GM12891 (cell line): ENCODE data around the gene MUC20.
"Not testable (repeated sequence)": the region's sequence is repeated elsewhere in the genome, so short reads cannot be mapped to it uniquely, and the experiment has no call there.

Experiments used
- DNase-seq: peaks from one replicate; pipeline ENCODE4 v3.0.0; 2011; ENCODE audit warnings: low spot score; ENCODE audit not compliant: insufficient read length
- FAIRE-seq: peaks from 2 replicates; lab custom pipeline; 2011; peaks lifted over from hg19 to GRCh38; lab: Jason Lieb, UNC
- PAX5 ChIP-seq: IDR thresholded peaks from 2 replicates; pipeline ENCODE4 v1.6.1; 2011; ENCODE audit warnings: low read length, moderate library complexity, mild to moderate bottlenecking; ENCODE audit not compliant: insufficient read depth, severe bottlenecking
- POLR2A ChIP-seq: IDR thresholded peaks from 2 replicates; pipeline ENCODE4 v1.6.1; 2011; ENCODE audit warnings: low read depth, low read length, control low read depth
- POLR2AphosphoS5 ChIP-seq: IDR thresholded peaks from 2 replicates; pipeline ENCODE4 v1.6.1; 2011; ENCODE audit warnings: low read depth, low read length, control low read depth
- POU2F2 ChIP-seq: IDR thresholded peaks from 2 replicates; pipeline ENCODE4 v1.6.1; 2011; ENCODE audit warnings: low read depth, mild to moderate bottlenecking, control low read depth, low read length, moderate library complexity
- SPI1 ChIP-seq: IDR thresholded peaks from 2 replicates; pipeline ENCODE4 v1.6.1; 2011; ENCODE audit warnings: low read depth, low read length, control low read depth
- TAF1 ChIP-seq: IDR thresholded peaks from 2 replicates; pipeline ENCODE4 v1.6.1; 2011; ENCODE audit warnings: low read depth, low read length, control low read depth

The MUC20 gene

DNA sequence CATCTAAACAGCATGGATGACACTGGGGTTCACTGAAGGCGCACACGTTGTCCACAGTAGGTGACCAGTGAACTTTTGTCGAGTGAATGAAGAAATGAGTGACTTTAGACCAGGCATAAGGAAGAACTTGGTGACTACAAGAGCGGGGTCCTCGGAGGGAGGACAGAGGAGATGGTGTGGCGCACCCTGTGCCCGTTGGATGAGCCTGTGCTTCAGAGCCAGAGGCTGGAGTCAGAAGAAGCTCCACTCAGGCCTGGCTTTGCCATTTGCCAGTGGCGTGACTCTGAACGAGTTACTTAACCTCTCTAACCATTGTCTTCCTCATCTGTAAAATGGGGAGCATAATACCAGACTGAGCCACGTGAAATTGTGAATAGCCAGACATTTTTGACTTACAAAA, 48.8 kb downstream of the MUC20 start:
- DNase-seq, result no peak
- TF ChIP-seq POLR2AphosphoS5, result no peak
- no peak for TF ChIP-seq PAX5
- no peak for TF ChIP-seq POU2F2
- no peak for TF ChIP-seq SPI1
- no peak for TF ChIP-seq TAF1
- no peak for TF ChIP-seq POLR2A
- no peak for FAIRE-seq

GRCh38 chr3:195770081-195770840, 49.5 kb downstream of the MUC20 start:
- DNase-seq (no peak), FAIRE-seq (no peak)
- TF ChIP-seq TAF1 (no peak), POLR2AphosphoS5 (no peak), PAX5 (no peak), SPI1 (no peak), POU2F2 (no peak), POLR2A (no peak)

DNA sequence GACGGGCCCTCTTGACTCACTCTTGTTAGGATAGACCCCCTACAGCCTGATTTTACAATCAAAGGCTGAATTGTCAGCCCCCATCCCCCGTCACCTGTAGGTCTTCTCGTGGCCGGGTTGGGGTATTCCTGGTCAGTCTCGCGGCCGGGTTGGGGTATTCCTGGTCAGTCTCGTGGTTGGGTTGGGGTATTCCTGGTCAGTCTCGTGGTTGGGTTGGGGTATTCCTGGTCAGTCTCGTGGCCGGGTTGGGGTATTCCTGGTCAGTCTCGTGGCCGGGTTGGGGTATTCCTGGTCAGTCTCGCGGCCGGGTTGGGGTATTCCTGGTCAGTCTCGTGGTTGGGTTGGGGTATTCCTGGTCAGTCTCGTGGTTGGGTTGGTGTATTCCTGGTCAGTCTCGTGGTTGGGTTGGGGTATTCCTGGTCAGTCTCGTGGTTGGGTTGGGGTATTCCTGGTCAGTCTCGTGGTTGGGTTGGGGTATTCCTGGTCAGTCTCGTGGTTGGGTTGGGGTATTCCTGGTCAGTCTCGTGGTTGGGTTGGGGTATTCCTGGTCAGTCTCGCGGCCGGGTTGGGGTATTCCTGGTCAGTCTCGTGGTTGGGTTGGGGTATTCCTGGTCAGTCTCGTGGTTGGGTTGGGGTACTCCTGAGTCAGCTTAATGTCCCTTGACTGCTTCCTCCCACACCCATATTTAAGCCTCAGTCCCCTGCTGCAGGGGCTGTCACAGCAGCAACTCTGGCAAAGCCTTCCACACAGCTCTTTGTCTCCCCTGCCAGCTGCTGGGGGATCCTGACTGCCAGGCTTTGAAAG, 50.3 kb downstream of the MUC20 start:
- DNase-seq, FAIRE-seq: not testable (repeated sequence)

- no peak for TF ChIP-seq SPI1
- no peak for TF ChIP-seq POLR2A
- no peak for TF ChIP-seq POU2F2
- no peak for TF ChIP-seq TAF1
- TF ChIP-seq PAX5, result no peak
- TF ChIP-seq POLR2AphosphoS5, result no peak
- FAIRE-seq (no peak), DNase-seq (no peak)
These were observed 51.0 kb downstream of the MUC20 start for GRCh38 chr3:195771646-195772300.

- FAIRE-seq (no peak), DNase-seq (no peak)
- TF ChIP-seq PAX5 (no peak), POU2F2 (no peak), POLR2A (no peak), POLR2AphosphoS5 (no peak), SPI1 (no peak), TAF1 (no peak)
These were observed 53.3 kb downstream of the MUC20 start for GRCh38 chr3:195773956-195774537.

GRCh38 chr3:195774917-195775316, 54.1 kb downstream of the MUC20 start:
- FAIRE-seq (no peak), DNase-seq (no peak)
- TF ChIP-seq POLR2A (no peak), SPI1 (no peak), PAX5 (no peak), POU2F2 (no peak), TAF1 (no peak), POLR2AphosphoS5 (no peak)

DNA sequence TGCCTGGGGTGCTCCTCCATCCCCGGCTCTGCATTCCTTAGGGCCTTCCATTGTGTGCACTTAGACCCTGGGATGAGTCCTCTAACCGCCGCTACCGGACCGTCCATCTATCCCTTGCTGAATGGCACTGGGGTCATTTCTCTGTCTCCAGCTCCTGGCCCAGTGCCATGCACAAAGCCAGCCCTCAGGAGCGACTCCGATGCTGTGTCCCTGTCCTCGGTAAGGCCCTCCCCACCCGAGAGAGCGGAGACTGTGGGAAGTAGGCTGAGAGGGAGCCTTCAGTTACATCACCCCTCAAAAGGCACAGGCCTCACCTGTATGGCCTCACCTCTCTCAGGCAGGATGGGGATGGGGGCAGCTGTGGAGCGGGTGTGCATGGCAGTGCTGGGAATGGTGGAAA, 57.2 kb downstream of the MUC20 start:
- DNase-seq, result no peak
- FAIRE-seq, result no peak
- TF ChIP-seq POLR2A (no peak), POLR2AphosphoS5 (no peak), TAF1 (no peak), SPI1 (no peak), PAX5 (no peak), POU2F2 (no peak)

GRCh38 chr3:195781236-195781635, 60.5 kb downstream of the MUC20 start:
- not testable (repeated sequence) for FAIRE-seq, DNase-seq
